Measurements from ENCODE around the gene COL2A1. TPM values are rescaled to one million over a fixed set of nuclear protein-coding genes. Genes with fewer than 3 reads are reported as not detected.

The COL2A1 gene
- total and polyA plus RNA-seq, 9 of the 15 experiments (the other 6 are each of a cell fraction or from before 2014, with no cell fraction given) = 0.46 TPM; not detected in 8

DNA sequence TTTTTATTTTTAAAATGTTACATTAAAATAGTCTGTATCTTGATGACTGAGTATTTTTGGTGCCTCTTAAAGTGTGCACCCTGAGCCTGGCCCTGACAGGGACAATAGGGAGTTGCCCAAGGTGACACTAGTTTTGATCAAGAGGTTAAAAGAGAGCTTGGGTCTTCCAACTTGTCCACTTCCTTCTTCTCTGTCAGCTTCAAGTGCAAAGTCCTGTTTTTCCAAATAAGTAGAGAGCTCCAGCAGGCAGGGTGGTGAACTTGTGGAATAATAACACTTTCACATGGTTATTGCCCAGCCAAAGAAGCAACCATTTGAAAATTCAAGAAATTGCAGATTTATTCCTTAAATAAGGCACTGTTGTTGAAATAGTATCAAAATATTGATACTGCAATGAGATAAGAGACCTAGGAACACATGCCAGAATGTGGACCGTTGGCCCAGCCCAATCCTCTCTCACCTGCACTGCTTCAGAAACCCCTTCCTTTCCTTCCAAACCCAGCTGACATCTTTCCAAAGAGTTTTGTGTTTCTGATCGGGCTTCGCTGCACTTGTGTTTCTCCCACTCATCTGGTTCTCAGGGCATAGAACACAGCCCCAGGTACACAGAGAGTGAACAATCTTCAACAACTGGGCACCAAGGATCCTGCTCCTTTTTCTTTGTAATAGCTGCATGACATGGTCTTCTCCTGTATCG lies 13.8 kb upstream of the COL2A1 start (continued):
- TF ChIP-seq POU5F1 (IDR thresholded peaks at IDR 0.05; ENCODE audit: borderline replicate concordance, low read depth, low read length, partially characterized antibody) (no peak), BCOR (IDR thresholded peaks at IDR 0.05) (no peak)

DNA sequence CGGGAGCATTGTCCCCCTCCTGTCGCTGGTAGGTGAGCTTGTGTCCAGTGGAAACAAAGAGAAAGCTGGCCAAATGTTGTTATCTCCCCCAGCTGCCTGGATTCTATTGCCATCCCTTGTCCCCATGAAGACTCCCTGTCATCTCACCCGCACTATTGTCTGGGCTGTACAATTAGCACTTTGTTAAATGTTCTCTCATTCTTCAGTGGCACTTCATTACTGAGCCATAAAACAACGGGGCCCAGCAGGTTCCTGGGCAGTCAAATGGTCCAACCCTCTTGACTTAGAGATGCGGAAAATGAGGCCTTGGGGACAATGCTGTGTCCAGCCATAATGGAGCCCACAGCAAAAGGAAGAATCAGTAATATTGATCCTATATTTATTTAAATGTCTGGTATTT lies 13.2 kb upstream of the COL2A1 start:
- Histone ChIP-seq H3K4me3 (no peak overlapping the region), H3K4me1 (replicated peaks in 1 of 2; ENCODE audit: control insufficient read depth in 2 of 2, insufficient read depth in 2 of 2, low read length in 2 of 2) (no peaks in the 10 kb centered on the region), H3K79me2 (ENCODE audit: control insufficient read depth, insufficient read depth, low read length) (no peaks in the 10 kb centered on the region), H3K9me1 (ENCODE audit: control insufficient read depth, insufficient read depth, low read length) (no peaks in the 10 kb centered on the region), H3K4me2 (ENCODE audit: insufficient read depth, low read length) (no peak overlapping the region), H4K20me1 (replicated peaks; ENCODE audit: control insufficient read depth, insufficient read depth, low read length) (no peaks in the 10 kb centered on the region; the same call in 1 of the 2 replicates), H3K27me3 (ENCODE audit: control insufficient read depth in 2 of 2, insufficient read depth in 2 of 2, low read length in 2 of 2) (peaks cover 48 to 55% of the 10 kb centered on the region in 2 experiments), H3K27ac (ENCODE audit: extremely low read depth, low read depth, low read length) (no peak overlapping the region), H3K9ac (ENCODE audit: insufficient read depth in 1 of 2, low read depth in 2 of 2, low read length in 2 of 2) (no peak overlapping the region), H3K36me3 (ENCODE audit: control insufficient read depth, insufficient read depth, low read length) (no peaks in the 10 kb centered on the region), H2AFZ (ENCODE audit: low read depth, low read length) (no peak overlapping the region), H3K9me3 (replicated peaks; ENCODE audit: control insufficient read depth, insufficient read depth, low read depth, low read length) (no peaks in the 10 kb centered on the region)
- ATAC-seq = no peak
- CTCF ChIA-PET (ENCODE audit: low intra/inter-chr PET ratio) = no interaction called here
- in situ Hi-C loops (cut with MboI) = no loop called here
- intact Hi-C loops (cut with micrococcal nuclease) = no loop called here
- POLR2A ChIA-PET = interaction anchor here (1.0 to 1.2 kb wide), 2 partner anchors 10 to 11 kb away, joined by 4 to 5 read pairs; no protein-coding TSS in a partner anchor
- no peak for FAIRE-seq
- no peak for DNase-seq (ENCODE audit: extremely low read depth in 1 of 4, low spot score in 3 of 4)
- no TSS peak for BruUV-seq (replicated peaks)
- 0% methylated on average over 5 of the region's 5 CpGs for WGBS (ENCODE audit: insufficient coverage, low coverage, missing lambda C conversion rate)
- no peak for TF ChIP-seq ZFX (CRISPR knock-in tag; IDR thresholded peaks at IDR 0.05)
- no peak for TF ChIP-seq PTRF (tag; IDR thresholded peaks at IDR 0.05)
- TF ChIP-seq SRSF7 (optimal IDR thresholded peaks at IDR 0.05; ENCODE audit: low read depth, low read length) = no peak
- TF ChIP-seq DIDO1 (tag; IDR thresholded peaks at IDR 0.05; ENCODE audit: low read depth) = no peak
